Bronchial epithelial cell (primary cell): Measurements from ENCODE around the gene RUFY2. TPM values are rescaled to one million over a fixed set of nuclear protein-coding genes. Genes with fewer than 3 reads are reported as not detected.
"Not testable (repeated sequence)": the region's sequence is repeated elsewhere in the genome, so short reads cannot be mapped to it uniquely, and the experiment has no call there.

Experiments used
- DNase-seq: peaks from one replicate; pipeline ENCODE4 v3.0.0-alpha.2; 2010; ENCODE audit warnings: low read depth
- FAIRE-seq: peaks from 2 replicates; lab custom pipeline; 2011; peaks lifted over from hg19 to GRCh38; lab: Jason Lieb, UNC
- H3K27me3 ChIP-seq: 2 replicates; pipeline ENCODE4 v1.5.1; 2011; ENCODE audit warnings: low read length; ENCODE audit not compliant: control insufficient read depth, insufficient read depth
- H3K36me3 ChIP-seq: 2 replicates; pipeline ENCODE4 v1.5.1; 2011; ENCODE audit warnings: low read length; ENCODE audit not compliant: control insufficient read depth, insufficient read depth
- H3K4me3 ChIP-seq: 2 replicates; pipeline ENCODE4 v1.5.1; 2011; ENCODE audit warnings: mild to moderate bottlenecking, low read depth, low read length, control low read depth
- total RNA-seq: library from RNA; depleted of rRNA; stranded (reverse); fragments of >200 nt; gene quantifications from 2 replicates; pipeline ENCODE4 v1.2.1, GENCODE V29; 2014
- TF ChIP-seq, protein P1 (sequence below): IDR thresholded peaks from 2 replicates; pipeline ENCODE4 v1.5.1; 2011; ENCODE audit warnings: mild to moderate bottlenecking, moderate library complexity, low read length, control low read depth, inconsistent platforms; ENCODE audit not compliant: insufficient read depth, severe bottlenecking

The RUFY2 gene, protein sequence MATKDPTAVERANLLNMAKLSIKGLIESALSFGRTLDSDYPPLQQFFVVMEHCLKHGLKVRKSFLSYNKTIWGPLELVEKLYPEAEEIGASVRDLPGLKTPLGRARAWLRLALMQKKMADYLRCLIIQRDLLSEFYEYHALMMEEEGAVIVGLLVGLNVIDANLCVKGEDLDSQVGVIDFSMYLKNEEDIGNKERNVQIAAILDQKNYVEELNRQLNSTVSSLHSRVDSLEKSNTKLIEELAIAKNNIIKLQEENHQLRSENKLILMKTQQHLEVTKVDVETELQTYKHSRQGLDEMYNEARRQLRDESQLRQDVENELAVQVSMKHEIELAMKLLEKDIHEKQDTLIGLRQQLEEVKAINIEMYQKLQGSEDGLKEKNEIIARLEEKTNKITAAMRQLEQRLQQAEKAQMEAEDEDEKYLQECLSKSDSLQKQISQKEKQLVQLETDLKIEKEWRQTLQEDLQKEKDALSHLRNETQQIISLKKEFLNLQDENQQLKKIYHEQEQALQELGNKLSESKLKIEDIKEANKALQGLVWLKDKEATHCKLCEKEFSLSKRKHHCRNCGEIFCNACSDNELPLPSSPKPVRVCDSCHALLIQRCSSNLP
- total RNA-seq: 18.7 and 21.4 TPM in 2 replicates

DNA sequence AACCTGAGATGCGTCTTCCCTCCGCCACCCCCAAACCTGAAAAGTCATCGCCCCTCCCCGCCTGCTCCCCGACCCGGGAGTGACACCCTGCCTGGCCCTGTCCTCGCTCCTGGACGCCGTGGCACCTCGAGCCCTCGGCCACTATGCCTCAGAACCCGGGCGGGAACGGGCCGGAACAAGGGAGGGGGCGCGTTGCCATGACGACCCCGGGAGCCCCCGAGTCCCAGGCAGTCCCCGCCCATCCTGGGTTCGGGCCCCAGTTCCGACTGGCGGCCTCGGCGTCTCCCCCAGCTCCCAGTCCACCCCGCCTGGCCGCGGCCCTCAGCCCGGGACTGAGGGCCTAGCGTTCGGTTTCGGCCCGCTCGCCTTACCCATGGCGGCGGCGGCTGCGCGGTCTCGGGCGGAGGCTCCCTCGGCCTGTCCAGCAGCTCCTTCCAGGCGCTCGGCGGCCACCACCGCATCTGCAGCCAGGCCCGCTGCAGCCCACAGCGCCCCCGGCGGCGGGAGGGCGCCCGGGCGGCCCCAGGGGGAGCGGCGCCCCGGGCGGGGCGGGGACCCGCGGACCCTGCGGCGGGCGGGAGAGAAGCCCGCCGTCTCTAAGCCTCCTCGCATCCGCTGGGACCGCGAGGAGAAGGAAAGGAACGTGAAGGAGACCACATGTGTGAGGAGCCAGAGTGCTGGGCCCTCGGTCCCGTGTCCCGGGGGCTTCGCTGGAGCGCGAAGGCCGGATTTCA is at the start of gene RUFY2:
Gene RUFY2 (minus strand): TSS at position 463 of the 734 bp plus-strand sequence. CDS start 88 bp downstream, at position 375.
- TF ChIP-seq, protein P1, sequence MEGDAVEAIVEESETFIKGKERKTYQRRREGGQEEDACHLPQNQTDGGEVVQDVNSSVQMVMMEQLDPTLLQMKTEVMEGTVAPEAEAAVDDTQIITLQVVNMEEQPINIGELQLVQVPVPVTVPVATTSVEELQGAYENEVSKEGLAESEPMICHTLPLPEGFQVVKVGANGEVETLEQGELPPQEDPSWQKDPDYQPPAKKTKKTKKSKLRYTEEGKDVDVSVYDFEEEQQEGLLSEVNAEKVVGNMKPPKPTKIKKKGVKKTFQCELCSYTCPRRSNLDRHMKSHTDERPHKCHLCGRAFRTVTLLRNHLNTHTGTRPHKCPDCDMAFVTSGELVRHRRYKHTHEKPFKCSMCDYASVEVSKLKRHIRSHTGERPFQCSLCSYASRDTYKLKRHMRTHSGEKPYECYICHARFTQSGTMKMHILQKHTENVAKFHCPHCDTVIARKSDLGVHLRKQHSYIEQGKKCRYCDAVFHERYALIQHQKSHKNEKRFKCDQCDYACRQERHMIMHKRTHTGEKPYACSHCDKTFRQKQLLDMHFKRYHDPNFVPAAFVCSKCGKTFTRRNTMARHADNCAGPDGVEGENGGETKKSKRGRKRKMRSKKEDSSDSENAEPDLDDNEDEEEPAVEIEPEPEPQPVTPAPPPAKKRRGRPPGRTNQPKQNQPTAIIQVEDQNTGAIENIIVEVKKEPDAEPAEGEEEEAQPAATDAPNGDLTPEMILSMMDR: peak; percentile 46
- H3K27me3 ChIP-seq: no peaks in the 10 kb centered on the region
- H3K4me3 ChIP-seq: peak within 1 kb of the TSS; percentile 100
- H3K36me3 ChIP-seq: no peaks in the 10 kb centered on the region
- peak; percentile 36 for DNase-seq
- no peak for FAIRE-seq

DNA sequence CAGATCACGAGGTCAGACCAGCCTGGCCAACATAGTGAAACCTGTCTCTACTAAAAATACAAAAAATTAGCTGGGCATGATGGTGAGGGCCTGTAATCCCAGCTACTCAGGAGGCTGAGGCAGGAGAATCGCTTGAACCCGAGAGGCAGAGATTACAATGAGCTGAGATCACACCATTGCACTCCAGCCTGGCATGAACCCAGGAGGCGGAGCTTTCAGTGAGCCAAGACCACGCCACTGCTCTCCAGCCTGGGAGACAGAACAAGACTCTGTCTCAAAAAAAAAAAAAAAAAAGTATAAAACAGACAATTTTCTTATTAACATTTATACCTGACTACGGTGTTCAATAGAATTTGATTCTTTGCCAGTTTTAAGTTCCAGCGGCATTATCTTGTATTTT is 42.6 kb upstream of the RUFY2 start:
- not testable (repeated sequence) for FAIRE-seq, H3K36me3 ChIP-seq, H3K27me3 ChIP-seq, H3K4me3 ChIP-seq
- peak; percentile 20 for DNase-seq

DNA sequence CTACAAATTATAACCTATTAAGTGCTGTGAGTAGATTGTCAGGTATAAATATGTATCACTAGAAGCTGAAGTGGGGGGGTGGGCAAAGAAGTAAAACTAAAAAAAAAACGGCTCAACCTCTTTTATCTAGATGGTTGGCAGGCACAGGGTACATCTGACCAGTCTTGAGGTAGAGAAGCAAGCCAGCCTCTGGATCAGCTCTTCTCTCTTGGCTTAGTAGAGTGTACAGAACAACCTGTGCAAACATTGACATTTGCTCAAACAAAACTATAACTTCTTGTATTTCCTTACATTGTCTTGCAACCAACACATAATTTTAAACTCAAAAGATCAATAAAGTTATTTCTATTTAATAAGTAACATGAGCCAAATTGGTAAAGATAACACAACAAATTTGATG is 39.1 kb upstream of the RUFY2 start:
- FAIRE-seq (no peak), DNase-seq (no peak)
- H3K36me3 ChIP-seq: peaks cover 1% of the 10 kb centered on the region
- TF ChIP-seq, protein P1: no peak
- no peaks in the 10 kb centered on the region for H3K27me3 ChIP-seq
- H3K4me3 ChIP-seq: no peak overlapping the region

DNA sequence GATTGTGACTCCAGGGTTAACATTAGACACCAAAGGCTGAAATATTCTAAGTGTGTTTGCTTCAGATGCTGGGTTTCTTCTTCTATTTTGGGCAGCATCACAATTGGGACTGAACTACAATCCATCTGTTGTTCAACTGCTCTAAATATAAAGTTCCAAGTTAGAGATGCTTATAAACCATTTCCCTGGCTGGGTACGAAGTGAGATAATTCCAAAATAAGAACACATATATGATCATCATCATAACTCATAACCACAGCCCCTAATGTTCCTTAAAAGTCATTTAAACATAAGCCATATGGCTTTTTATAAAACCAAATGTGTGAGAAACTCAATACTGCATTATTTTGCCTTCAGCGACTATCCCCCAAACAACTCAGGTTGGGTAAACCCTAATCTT is 35.9 kb upstream of the RUFY2 start:
- DNase-seq (no peak), FAIRE-seq (no peak)
- TF ChIP-seq, protein P1: no peak
- H3K36me3 ChIP-seq: no peaks in the 10 kb centered on the region
- no peak overlapping the region for H3K4me3 ChIP-seq
- no peaks in the 10 kb centered on the region for H3K27me3 ChIP-seq

DNA sequence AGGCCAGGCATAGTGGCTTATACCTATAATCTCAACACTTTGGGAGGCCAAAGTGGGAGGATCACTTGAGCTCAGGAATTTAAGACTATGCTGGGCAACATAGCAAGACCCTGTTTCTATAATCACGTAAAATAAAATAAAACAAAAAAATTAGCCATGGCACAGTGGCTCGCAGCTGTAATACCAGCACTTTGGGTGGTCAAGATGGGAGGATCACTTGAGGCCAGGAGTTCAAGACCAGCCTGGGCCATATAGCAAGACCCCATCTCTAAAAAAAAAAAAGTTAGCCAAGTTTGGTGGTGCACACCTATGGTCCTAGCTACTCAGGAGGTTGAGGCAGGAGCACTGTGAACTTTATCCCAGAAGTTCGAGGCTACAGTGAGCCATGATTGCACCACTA is 33.8 kb upstream of the RUFY2 start:
- no peak for DNase-seq
- Histone ChIP-seq H3K27me3 (no peaks in the 10 kb centered on the region), H3K36me3 (no peaks in the 10 kb centered on the region), H3K4me3 (no peak overlapping the region)
- TF ChIP-seq, protein P1: no peak
- FAIRE-seq: no peak

DNA sequence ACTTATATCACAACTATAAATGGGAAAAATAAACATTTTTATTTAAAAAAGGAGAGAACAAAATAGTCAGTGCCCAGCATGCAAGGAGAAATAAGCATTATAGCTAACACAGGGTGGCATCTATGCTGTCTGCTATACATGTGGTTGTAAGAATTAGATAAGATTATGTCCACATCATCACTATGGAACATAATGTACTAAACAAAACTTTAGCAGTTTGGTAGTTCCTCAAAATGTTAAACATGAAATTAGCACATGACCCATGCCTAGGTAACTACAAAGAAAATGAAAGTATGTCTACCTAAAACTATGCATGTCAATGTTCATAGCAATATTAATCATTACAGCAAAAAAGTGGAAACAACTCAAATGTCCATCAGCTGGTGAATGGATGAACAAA is 28.7 kb upstream of the RUFY2 start:
- Histone ChIP-seq H3K4me3 (no peak overlapping the region), H3K36me3 (no peaks in the 10 kb centered on the region), H3K27me3 (no peaks in the 10 kb centered on the region)
- TF ChIP-seq, protein P1: no peak
- DNase-seq (no peak), FAIRE-seq (no peak)
